Activated naive CD4-positive, alpha-beta T cell treated with anti-CD3 and anti-CD28 coated beads, Interleukin-2, amount 50 U/mL, for 16 hours (primary cell): ENCODE results near the gene CADPS.

ENCODE experiments used
- DNase-seq: peaks from one replicate; pipeline ENCODE4 v3.0.0-alpha.2; 2020

The CADPS gene

DNA sequence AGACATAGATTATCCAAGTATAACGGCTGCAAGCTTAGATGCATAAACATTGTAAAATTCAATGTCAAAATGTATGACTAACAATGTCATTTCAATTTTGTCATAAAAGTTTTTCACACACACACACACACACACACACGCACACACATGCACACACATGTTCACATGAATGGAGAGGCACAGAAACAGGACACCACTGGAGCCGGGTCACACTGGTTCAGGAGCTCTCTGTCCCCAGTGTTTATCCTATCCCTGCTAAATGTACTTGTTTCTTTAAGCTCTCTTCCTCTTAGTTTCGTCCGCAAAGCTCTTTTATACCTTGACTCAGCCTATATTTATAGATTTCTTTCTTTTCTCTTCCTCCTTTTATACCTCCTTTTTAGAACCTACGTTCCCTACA is 249.9 kb downstream of the CADPS start:
- DNase-seq: no peak

DNA sequence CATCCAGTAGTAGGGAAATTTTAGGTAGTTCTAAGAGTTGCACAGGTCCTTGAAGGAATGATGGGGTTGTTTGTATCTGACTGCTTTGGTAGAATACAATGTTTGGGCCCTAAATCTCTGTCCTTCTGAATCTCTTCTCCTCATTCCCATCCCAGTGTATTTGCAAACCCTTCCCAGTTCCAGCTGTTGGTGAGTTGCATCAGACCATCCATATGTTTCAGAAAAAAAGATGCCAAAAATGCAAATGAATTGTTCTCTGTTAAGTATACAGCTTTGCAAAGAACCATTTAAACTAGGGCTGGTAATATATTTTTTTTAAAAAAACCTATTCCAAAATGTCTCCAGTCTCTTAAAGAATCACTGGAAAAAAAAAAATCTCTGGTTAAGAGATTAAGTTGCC is 251.0 kb downstream of the CADPS start:
- no peak for DNase-seq

DNA sequence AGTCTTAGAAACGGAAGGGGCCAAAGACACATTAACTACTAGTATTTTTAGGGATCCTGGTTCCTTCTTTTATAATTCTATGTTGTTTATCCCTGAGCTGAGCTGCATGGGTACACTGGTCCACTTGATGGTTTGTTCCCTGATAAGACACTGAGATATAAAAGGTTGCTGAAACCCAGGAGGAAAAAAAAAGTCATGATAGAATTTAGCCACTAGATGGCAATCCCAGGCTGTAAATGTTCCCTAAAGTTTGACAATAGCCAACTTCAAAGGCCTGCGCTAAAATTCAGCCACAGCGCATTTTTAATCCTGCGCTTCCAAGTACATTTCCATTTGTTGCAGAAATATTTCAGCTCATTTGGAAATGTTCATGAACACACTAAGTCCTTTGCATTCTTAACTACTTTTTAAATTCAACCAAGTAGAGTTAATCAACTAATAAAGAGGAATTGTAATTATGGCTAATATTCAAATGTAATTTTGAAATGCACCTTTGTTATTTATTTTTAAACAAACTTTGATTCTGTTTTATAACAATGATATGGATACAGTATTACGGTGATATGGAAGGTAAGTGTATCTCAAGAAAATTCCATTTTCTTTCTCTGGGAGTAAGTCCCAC is 252.6 kb downstream of the CADPS start:
- no peak for DNase-seq

DNA sequence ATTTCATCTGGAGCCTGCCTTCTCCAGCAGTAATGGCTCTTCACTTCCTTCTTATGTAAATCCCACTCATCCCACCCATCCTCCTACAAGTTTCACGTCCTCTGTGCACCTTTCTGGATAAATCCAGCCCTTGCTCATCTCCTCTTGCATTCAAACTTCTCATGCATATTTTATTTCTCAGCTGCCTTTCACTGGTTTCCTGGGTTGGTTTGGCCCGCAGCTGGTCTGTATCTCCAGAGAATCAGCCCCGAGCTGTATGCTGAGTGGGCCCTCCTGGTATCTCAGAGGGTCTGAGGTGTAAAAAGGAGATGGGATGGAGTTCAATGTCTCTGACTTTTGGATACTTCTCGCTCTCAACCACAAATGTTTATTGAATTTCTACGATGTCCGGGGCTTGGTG is 253.3 kb downstream of the CADPS start:
- DNase-seq: no peak

DNA sequence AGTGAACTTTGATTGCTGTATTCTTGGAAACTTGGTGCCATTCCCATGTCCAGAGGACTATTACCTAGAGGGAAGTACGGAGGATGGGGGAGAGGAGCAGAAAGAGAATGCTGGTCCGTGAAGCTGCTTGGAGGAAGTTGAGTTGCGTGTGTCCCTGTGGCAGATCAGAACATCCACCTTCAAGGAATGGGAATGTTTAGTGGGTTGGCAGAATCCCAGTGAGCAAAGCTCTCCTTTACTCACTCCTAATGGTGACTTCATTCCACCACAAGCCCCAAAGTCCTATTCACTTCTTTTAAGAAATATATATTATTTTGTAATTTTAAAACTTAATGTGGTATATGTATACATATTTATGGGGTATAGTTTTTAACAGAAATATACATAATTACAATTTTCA is 254.0 kb downstream of the CADPS start:
- DNase-seq: no peak

DNA sequence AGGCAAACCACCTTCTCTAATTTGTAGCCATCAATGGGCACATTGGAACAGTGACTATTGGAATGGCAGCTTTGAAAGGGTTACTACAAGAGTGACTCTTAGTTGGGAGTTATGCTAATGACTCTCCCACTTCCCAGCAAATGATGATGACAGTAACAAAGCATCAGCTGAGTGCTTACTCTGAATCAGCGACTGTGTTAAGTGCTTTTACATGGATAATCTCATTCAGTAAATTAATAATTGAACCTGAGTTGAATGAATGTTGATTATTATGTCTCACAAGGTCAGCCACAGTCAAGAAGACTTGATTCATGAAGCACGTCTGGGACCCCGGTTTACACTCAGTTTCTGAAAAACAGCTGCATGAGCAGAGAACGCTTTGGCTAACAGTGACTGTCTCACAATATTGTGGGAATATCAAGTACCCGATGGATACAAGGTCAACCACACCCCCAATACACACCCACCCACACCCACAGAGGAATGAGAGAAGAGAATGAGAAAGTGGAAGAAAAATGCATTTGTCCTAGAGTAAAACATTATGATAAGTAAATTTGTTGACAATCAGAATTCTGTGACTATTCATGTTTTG is 259.9 kb downstream of the CADPS start:
- DNase-seq: no peak

DNA sequence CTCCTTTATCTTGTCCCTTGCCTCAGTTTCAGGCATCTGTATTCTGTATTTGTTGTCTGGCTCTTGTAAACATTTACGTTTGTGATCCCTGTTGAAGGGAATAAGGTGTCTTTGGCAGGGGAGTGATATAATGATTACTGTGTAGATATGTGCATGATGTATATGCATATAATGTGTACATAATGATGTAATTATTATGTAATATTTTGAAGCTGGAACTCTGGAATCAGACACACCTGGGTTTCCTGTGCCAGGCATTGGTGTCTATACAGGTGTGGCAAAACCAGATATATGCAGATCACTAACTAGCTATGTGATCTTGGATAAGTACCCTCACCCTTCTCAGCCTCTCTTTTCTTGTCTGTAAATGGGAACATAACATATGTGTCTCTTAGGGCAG is 260.7 kb downstream of the CADPS start:
- no peak for DNase-seq

DNA sequence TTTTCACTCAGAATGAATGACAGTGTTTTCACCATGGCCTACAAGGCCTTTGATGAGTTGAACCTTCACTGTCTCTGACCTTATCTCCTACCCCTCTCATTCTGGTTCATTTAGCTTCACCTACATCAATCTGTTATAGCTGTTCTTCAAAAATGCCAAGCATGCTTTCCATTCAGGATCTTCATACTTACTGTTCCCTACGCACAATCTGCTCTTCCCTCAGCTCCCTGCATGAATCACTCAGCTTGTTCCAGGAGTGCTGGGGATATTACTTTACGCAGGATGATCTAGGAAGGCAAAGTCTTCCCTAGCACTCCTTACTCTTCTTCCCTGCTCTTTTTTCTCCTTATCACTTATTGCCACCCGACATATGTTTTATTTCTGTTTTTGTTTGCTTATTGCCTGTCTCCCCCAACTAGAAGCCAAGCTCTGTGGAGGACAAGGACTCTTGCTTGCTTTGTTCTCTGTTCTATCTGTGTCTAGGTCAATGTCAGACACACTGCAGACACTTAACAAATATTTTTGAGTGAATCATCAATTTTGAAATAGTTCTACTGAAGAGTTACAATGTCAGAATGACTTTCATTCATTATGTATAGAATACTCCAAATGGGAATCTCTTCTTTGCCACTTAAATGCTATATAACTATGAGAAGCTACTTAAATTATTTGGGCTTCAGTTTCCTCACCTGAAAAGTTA is 263.5 kb downstream of the CADPS start:
- DNase-seq: no peak

DNA sequence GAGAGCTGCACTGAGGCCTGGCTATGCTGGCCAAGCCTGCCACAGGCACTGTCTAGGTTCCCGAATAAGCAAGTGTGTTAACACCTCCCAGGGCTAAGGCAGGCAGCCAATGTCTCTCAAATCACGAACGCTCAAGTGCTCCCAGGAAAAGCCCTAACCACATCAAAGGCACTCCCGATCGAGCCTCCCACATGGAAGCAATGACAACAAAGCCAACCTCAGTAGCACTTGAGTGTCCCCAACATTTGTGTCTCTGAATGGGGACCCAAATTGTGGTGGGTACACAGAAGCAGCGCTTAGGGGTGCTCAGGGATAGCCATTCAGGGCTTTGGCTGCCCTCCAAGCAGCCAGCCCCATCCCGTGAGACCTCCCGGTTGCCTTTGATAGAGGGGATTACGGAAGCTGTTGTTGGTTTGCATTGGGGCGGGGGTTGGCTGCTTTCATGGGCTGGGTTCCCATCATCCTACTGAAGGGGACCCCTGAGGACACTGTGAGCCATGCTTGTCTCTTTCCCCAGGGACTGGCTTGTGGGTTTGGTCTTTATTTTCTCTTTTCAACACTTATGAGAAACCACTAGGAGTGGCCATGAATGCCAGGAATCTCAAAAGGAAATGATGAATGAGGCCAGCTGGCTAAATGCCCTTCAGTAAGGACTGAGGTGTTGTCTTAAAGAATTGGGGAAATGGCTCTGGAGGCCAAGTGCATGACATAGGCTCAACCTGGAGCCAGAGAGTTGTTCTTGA is 267.8 kb downstream of the CADPS start:
- DNase-seq: no peak

DNA sequence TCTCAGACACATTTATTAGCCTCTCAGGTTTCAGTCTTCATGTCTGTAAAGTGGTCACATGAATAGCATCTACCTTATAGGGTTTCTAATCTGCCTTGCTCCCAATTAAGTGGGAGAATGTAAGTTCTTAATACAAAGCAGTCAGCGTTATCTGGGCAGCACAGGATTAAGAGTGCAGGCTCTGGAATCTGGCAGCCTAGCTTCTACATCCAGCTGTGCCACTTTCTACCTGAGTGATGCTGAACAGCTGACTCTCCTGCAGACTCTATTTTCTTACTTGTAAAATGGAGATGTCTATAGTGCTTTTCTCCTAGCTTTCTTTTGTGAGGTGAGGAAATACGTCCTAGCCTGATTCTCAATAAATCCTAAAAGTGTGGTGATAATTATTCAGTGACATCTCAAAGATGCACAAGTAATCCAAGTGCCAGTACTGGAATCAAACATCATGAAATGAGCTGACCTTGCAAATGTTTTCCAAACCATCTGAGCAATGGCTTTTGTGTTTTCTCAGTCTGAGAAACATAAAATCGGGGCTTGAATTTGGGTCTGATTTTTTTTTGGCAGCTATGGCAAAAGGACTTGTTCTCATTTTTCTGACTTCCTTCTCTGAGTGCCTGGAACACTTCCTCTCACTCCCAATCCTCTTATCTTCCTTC is 269.7 kb downstream of the CADPS start:
- no peak for DNase-seq

DNA sequence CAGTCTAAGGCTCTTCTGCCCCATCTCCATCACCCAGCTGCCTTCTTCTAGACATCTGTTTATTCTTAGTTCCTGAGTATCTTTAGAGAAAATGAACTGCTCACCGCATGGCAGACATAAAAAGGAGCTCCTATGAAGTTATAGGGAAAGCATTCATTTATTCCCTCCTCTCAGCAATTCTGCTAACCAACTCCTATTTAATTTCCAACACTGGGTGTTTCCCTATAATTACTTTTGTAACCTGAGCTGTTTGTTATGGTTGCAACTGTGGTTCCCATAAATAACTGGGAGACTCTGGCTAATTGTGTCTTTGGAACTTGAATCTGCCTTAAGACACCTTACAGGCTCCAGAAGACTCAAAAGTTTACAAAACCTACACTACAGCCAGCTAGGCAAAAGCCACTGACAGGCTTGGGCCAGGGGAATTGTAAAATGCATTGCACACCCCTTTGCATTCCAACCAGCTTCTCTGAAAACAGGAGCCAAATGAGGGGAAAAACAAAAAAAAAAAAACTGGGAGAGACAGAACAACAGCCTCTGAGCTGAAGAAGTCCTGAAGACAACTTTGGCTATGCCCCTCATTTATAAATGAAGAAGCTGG is 270.4 kb downstream of the CADPS start:
- DNase-seq: no peak

DNA sequence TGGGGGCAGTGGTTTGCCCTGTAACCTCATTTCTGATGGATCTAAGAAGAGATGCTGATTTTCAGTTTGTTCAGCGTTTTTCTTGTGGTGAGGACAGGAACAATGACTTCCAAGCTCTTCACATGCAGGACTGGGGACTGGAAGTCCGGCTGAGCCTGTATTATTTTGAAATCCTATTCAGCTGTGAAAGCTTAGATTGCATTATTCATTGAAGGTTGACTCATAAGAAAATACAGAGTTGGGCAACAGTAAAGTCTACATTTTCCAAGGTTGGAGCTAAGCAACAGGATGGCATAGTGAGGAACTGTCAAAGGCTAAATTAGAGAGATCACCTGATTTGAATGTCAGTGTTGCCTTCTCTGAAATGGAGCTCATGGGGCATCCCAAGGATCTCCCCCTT is 270.9 kb downstream of the CADPS start:
- DNase-seq: no peak

DNA sequence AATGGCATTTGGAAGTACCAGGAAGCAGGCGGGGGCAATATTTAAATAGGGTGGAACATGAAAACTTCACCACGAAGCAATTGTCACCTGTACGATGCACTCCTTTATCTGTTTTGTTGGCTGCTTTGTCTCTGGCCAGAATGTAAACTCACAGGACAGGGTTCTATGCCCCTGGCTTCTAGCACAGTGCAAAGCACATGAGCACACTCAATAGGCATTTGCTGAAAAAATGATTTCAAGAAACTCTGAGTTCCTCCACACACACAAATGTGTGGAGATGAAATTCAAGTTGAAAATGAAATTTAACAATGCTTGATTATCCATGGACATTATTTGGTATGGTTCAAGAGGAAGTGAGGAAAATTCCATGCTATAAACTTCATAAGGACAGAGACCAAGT is 272.2 kb downstream of the CADPS start:
- no peak for DNase-seq

DNA sequence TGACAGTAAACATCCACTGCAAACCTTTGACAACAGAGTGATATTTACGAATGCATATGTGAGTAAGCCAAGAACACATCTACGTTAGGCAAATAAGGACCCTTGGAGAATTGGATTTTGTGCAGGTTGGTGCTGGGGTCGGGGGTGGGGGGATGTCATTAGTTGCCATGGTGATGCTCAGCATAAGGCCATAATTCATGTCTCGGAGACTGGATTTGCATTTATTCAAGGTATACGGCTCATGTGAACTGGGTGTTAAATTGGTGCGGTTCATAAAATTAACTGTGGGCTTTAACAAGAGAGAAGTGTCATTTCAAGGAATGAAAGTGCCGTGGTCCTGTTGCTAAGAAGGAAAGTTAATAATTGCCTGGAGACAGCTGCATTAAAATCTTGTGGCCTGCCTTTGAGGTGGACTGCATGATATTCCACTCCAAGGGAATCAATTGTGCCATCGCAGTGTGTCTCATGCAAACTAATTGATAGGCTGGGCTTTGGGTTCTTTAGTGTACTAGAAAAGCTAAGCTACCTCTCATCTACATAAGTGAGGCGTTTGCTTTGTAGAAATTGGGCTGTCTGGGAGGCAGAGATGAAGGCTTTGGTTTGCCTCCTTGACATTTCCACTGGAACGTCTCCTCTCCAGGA is 273.0 kb downstream of the CADPS start:
- no peak for DNase-seq

DNA sequence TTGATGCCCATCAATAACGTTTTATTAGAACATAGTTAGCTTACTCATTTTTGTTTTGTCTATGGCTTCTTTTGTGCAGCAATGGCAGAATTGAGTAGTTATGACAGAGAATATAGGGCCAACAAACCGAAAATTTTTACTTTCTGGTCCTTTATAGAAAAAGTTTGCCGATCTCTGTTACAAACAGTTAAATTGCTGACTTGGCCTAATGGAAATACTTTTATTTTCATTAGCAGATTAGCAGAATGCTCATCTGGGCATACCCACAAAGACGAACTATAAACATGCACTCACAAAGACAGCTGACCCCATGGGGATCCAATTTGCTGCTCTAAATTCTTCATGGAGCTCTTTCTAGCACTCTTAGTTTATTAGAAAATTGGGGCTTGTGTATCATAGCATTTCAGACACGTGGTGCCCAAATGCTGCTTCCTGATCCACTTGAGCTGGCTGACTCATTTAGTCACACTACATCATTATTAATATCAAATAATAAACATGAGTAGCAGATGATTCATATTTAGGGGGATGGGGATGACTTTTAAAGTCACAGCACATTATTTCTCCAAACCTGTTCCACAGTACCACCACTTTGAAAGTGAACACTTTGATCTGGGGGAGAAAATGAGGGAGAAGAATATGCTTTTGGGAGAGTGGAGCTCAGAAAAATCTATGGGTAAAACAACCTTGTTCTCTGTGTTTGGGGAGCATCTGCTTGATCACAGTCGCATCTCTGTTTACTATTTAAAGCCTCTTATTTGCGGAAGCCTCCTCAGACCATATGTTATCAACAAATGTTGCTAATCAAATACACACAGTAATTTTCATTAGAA is 273.8 kb downstream of the CADPS start:
- no peak for DNase-seq

DNA sequence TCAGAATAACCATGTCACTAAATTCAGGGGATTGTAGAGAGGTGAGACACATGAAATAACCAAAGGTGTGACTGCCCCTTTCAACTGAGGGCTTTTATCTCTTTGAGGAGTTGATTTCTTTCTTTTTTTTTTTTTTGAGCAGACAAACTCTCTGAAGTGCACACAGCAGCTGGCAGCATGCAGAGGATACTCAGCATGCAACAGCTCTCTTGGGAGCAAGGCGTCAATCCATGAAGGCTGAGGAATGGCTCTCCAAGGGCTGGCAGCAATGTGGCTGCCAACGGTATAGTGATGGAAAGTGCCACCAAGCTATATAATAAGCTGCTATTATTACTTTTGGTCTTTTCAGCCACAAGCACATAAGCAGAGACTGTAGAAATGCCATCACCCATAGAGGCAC is 275.2 kb downstream of the CADPS start:
- DNase-seq: no peak

DNA sequence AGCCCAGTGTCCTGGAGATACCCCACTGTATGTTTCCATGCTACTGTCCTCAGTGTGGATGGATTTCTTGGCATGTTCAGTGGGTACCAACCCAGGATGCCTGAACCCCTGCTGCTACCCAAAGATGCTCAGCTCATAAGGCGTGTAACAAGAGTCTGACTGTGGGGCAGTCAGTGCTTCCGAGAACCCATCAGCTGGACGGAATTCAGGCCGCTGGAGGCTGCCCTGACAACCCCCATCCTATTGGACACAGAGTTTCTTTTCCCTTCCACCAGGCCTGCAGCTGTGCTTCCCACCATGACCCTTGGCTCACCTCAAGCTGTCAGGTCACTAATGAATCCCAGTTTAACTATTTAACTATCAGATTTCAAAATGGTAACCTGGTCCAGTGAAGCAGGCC is 277.7 kb downstream of the CADPS start:
- DNase-seq: no peak

DNA sequence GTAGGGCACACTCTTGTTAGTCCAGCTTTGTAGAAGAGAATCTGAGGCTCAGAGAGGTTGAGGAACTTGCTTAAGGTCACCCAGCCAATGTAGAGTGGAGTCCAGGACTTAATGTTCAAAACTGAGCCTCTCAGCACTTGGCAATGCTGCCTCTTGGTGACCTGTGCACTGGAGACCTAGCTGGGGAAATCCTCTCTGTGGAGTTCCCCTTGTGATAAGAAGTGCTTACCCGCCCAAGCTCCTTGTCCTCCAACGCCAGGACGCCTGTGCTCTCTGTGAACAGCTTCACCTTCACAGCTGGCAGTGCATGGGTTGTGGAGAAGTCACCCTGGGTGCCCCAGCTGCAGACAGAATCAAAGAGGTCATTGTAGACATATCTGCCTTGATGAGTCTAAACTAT is 282.8 kb downstream of the CADPS start:
- no peak for DNase-seq

DNA sequence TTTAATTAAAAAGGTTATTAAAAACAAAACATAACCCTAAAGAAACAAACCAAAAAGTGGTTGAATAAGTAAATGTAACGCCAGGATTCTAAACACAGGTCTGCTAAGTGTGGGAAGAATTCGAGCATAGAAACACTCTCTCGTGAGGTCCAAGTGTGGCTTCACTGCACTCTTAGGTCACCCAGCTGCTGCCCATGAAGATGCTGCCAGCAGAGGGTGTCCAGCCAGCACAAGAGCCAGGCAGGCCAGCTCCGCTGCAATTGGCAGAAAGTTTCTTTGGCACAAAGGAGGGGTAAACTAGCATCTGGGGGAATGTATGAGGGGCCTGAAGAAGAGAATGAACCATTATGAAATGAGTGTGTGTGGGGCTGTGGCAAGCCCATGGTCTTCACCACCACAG is 286.1 kb downstream of the CADPS start:
- DNase-seq: no peak

DNA sequence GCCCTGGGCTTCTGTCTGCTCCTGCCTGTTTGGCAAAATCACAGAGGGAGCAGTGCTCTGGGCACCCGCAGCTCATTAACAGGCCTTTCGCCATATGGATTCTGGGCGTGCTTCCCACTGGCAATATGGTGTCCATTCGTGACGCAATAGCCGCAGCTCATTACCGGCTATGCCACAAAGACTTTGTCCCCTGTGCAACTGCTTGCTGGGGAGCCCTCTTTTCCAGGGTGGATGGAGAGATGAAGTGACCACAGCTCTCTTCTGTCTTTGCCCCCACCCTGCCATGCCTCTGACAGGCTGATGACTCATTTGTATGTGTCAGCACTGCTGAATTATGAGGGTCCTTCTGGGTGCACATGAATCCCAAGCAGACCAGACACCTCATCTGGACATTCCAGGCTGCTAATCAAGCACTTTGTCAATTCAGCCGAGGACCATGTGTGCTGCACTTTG is 287.6 kb downstream of the CADPS start:
- DNase-seq: no peak

DNA sequence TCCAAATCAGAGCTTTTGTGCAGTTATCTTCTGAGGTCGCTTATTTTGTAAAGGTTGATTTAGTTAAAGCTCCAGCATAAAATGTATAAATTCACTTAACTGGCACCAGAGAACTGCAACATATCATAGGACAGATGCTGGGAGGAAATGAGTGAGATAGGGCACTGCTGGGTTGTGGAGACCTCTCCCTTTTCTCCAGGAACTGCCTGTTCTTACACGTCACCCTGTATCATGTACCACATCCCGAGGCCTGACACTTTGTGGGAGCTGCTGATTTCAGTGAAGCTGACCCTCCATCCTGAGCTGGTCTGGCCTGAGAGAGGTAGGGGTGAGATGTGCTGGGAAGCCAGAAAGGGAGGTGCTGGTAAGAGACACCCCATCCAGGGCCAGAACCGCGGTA is 288.0 kb downstream of the CADPS start:
- no peak for DNase-seq

DNA sequence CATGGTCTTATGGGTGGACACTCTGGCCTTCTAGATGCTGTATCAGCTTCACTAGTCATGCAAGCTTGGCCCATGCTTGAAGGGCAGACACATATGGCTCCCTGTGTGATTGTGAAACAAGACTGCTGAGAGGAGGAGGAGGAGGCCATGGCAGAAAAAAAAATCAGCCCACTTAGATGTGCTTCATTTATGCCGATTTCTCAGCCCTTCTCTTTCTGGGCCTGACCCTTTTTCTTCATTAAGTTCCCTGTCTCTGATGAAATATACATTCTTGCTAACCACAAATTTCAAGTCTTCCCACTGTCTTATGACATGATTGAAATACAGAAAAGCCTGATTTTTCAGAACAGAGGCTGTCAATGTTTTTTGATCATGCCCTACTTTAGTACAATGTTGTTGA is 288.9 kb downstream of the CADPS start:
- no peak for DNase-seq
